IMR-90 (cell line): ENCODE results near the gene GNMT. TPM values are rescaled to one million over a fixed set of nuclear protein-coding genes. Genes with fewer than 3 reads are reported as not detected.

Source experiments
- ATAC-seq: fragments of 200-7000 bp; cut with Tn5 transposase; 2 replicates; pipeline ENCODE4 v1.9.1; 2020; ENCODE audit warnings: low read depth, mild to moderate bottlenecking, moderate library complexity
- BruUV-seq: library from RNA; stranded (reverse); fragments of 400-500 nt; replicated peaks from 2 replicates; lab custom pipeline; 2021; lab: Mats Ljungman, UMichigan
- CTCF ChIA-PET: fragments of 300-600 bp; formaldehyde crosslinking; extraction: SDS; loops from one replicate; lab custom pipeline; 2021; ENCODE audit warnings: antibody characterized with exemption; lab: Yijun Ruan, JAX
- POLR2A ChIA-PET: fragments of 300-600 bp; sonication (Branson Sonifier 250); formaldehyde crosslinking; loops from one replicate; lab custom pipeline; 2022; ENCODE audit warnings: antibody characterized with exemption; ENCODE audit not compliant: unreplicated experiment; lab: Charles Lee
- DNase-seq: peaks from one replicate; pipeline ENCODE4 v3.0.0; 2013
- H2AFZ ChIP-seq: replicated peaks from 2 replicates; pipeline ENCODE3; 2013; ENCODE audit warnings: low read length, mild to moderate bottlenecking; ENCODE audit not compliant: poor library complexity
- H2AK5ac ChIP-seq: 2 replicates; pipeline ENCODE4 v1.6.1; 2013; ENCODE audit warnings: low read depth, low read length, inconsistent platforms
- H2AK9ac ChIP-seq: replicated peaks from 2 replicates; pipeline ENCODE3; 2013; ENCODE audit warnings: mild to moderate bottlenecking, low read depth, low read length, moderate library complexity; ENCODE audit not compliant: poor library complexity
- H2BK120ac ChIP-seq: 2 replicates; pipeline ENCODE4 v1.6.1; 2013; ENCODE audit warnings: low read depth, low read length, inconsistent platforms
- H2BK15ac ChIP-seq: 3 replicates; pipeline ENCODE4 v1.6.1; 2013; ENCODE audit warnings: low read depth, low read length, inconsistent platforms
- H2BK20ac ChIP-seq: 2 replicates; pipeline ENCODE4 v1.6.1; 2013; ENCODE audit warnings: low read depth, mild to moderate bottlenecking, inconsistent platforms, low read length, moderate library complexity
- H2BK5ac ChIP-seq: 2 replicates; pipeline ENCODE4 v1.6.1; 2013; ENCODE audit warnings: mild to moderate bottlenecking, low read depth, low read length, inconsistent platforms; ENCODE audit not compliant: poor library complexity, severe bottlenecking
- H3K14ac ChIP-seq: replicated peaks from 2 replicates; pipeline ENCODE4 v1.6.1; 2013; ENCODE audit warnings: low read depth, low read length, inconsistent platforms
- H3K18ac ChIP-seq: 2 replicates; pipeline ENCODE4 v1.6.1; 2013; ENCODE audit warnings: low read depth, low read length, control low read depth
- H3K23ac ChIP-seq: 2 replicates; pipeline ENCODE4 v1.6.1; 2013; ENCODE audit warnings: low read depth, low read length, inconsistent platforms
- H3K27ac ChIP-seq: 2 replicates; pipeline ENCODE4 v1.5.1; 2013; ENCODE audit warnings: mild to moderate bottlenecking, control low read depth, low read length; ENCODE audit not compliant: insufficient read depth
- H3K27me3 ChIP-seq: 2 replicates; pipeline ENCODE4 v1.6.1; 2013; ENCODE audit warnings: low read length; ENCODE audit not compliant: control insufficient read depth, insufficient read depth
- H3K36me3 ChIP-seq: 2 replicates; pipeline ENCODE4 v1.6.1; 2013; ENCODE audit warnings: low read length, mixed read lengths; ENCODE audit not compliant: control insufficient read depth, insufficient read depth
- H3K4ac ChIP-seq: 2 replicates; pipeline ENCODE4 v1.6.1; 2013; ENCODE audit warnings: low read depth, low read length, inconsistent platforms
- H3K4me1 ChIP-seq: 2 replicates; pipeline ENCODE4 v1.6.1; 2013; ENCODE audit warnings: low read length, mixed read lengths; ENCODE audit not compliant: control insufficient read depth, insufficient read depth
- H3K4me2 ChIP-seq: 2 replicates; pipeline ENCODE4 v1.6.1; 2013; ENCODE audit warnings: low read depth, mild to moderate bottlenecking, control low read depth, low read length, moderate library complexity
- H3K4me3 ChIP-seq: 2 replicates; pipeline ENCODE4 v1.5.1; 2013; ENCODE audit warnings: low read depth, mild to moderate bottlenecking, control low read depth, low read length, moderate library complexity; ENCODE audit not compliant: insufficient read depth
- H3K56ac ChIP-seq: 2 replicates; pipeline ENCODE4 v1.6.1; 2013; ENCODE audit warnings: low read length, inconsistent platforms; ENCODE audit not compliant: insufficient read depth; ENCODE audit errors: extremely low read depth
- H3K79me1 ChIP-seq, 2 experiments: 2 replicates each; pipeline ENCODE4 v1.6.1; 2013; ENCODE audit warnings: low read length in 2 of 2, inconsistent platforms in 1 of 2, low read depth in 1 of 2
- H3K9ac ChIP-seq: 2 replicates; pipeline ENCODE4 v1.6.1; 2013; ENCODE audit warnings: low read depth, low read length, control low read depth
- H3K9me1 ChIP-seq: 2 replicates; pipeline ENCODE4 v1.6.1; 2013; ENCODE audit warnings: low read length, inconsistent platforms; ENCODE audit not compliant: insufficient read depth
- H3K9me3 ChIP-seq: 2 replicates; pipeline ENCODE4 v1.6.1; 2013; ENCODE audit warnings: low read length; ENCODE audit not compliant: control insufficient read depth, insufficient read depth
- H4K20me1 ChIP-seq: 2 replicates; pipeline ENCODE4 v1.6.1; 2013; ENCODE audit warnings: low read length, inconsistent platforms; ENCODE audit not compliant: insufficient read depth
- H4K5ac ChIP-seq: 2 replicates; pipeline ENCODE4 v1.6.1; 2013; ENCODE audit warnings: mild to moderate bottlenecking, low read depth, low read length, control low read depth
- H4K8ac ChIP-seq, 2 experiments: 2 replicates each; pipeline ENCODE4 v1.6.1; 2013; ENCODE audit warnings: low read depth in 2 of 2, low read length in 2 of 2, control low read depth in 1 of 2, inconsistent platforms in 1 of 2
- H4K91ac ChIP-seq: 2 replicates; pipeline ENCODE4 v1.6.1; 2013; ENCODE audit warnings: low read depth, low read length, inconsistent platforms; ENCODE audit not compliant: insufficient read depth
- FOS ChIP-seq: fragments of 150-350 bp; IDR thresholded peaks from 2 replicates; pipeline ENCODE4 v1.6.1; 2016; ENCODE audit warnings: low read depth, low read length
- MAFK ChIP-seq: IDR thresholded peaks from 2 replicates; pipeline ENCODE4 v1.6.1; 2012; ENCODE audit warnings: low read depth, low read length, improper control_type of control experiment
- MAZ ChIP-seq: IDR thresholded peaks from 2 replicates; pipeline ENCODE4 v1.6.1; 2012; ENCODE audit warnings: low read depth, mild to moderate bottlenecking, low read length, improper control_type of control experiment, moderate library complexity, borderline replicate concordance
- MXI1 ChIP-seq: IDR thresholded peaks from 2 replicates; pipeline ENCODE4 v1.6.1; 2012; ENCODE audit warnings: low read depth, mild to moderate bottlenecking, low read length, moderate library complexity, borderline replicate concordance
- POLR2A ChIP-seq: IDR thresholded peaks from 2 replicates; pipeline ENCODE4 v1.6.1; 2012; ENCODE audit warnings: mild to moderate bottlenecking, low read depth, low read length
- RAD21 ChIP-seq: IDR thresholded peaks from 2 replicates; pipeline ENCODE4 v1.6.1; 2012; ENCODE audit warnings: low read length, improper control_type of control experiment
- RCOR1 ChIP-seq: IDR thresholded peaks from 2 replicates; pipeline ENCODE4 v1.6.1; 2012; ENCODE audit warnings: mild to moderate bottlenecking, low read length, improper control_type of control experiment; ENCODE audit not compliant: insufficient replicate concordance
- SMC3 ChIP-seq: fragments of 150-350 bp; IDR thresholded peaks from 2 replicates; pipeline ENCODE4 v1.6.1; 2016; ENCODE audit warnings: low read depth, mild to moderate bottlenecking, antibody characterized with exemption, low read length, moderate library complexity
- WGBS, 2 experiments: methylation state at CpG; one replicate each; pipeline versions ENCODE4 v1.1.5 to v1.1.7; 2013; ENCODE audit warnings: missing lambda C conversion rate in 2 of 2; ENCODE audit not compliant: insufficient read length in 1 of 2; ENCODE audit errors: extremely low coverage in 2 of 2; 5-methylcytosine and 5-hydroxymethylcytosine counted together
- dilution Hi-C: fragments of 300-500 bp; cut with HindIII; formaldehyde crosslinking; loops from one replicate; pipeline ENCODE4 v1.14.3; 2018; ENCODE audit warnings: low sequenced_read_pairs; ENCODE audit not compliant: unreplicated experiment
- in situ Hi-C: fragments of 300-500 bp; cut with MboI; formaldehyde crosslinking; loops from 3 replicates; pipeline ENCODE4 v1.14.3; 2019; ENCODE audit warnings: low sequenced_read_pairs, inconsistent platforms, mixed read lengths
- intact Hi-C: fragments of 100-400 bp; cut with micrococcal nuclease; formaldehyde crosslinking; loops from 2 replicates; pipeline ENCODE4 v1.10.0; 2022
- polyA plus RNA-seq, 3 experiments: library from polyadenylated mRNA; depleted of rRNA; stranded (reverse); fragments of >200 nt; gene quantifications; 2 replicates each; pipeline ENCODE4 v1.2.3, GENCODE V29; 2012; ENCODE audit warnings: low replicate concordance in 1 of 3
- total RNA-seq: library from RNA; depleted of rRNA; stranded (reverse); fragments of >200 nt; gene quantifications from 2 replicates; pipeline ENCODE4 v1.2.3, GENCODE V29; 2012
- TF ChIP-seq, protein P1 (sequence below): fragments of 150-350 bp; IDR thresholded peaks from 2 replicates; pipeline ENCODE4 v1.6.1; 2016; ENCODE audit warnings: low read depth, mild to moderate bottlenecking, low read length, moderate library complexity, borderline replicate concordance
- TF ChIP-seq, protein P2 (sequence below): fragments of 150-350 bp; IDR thresholded peaks from 2 replicates; pipeline ENCODE4 v1.6.1; 2017; ENCODE audit warnings: mild to moderate bottlenecking, antibody characterized with exemption, low read length, low read depth

Gene GNMT
- total and polyA plus RNA-seq, 2 of the 4 experiments (the other 2 are of a cell fraction): 0.36 TPM; not detected in 1

DNA sequence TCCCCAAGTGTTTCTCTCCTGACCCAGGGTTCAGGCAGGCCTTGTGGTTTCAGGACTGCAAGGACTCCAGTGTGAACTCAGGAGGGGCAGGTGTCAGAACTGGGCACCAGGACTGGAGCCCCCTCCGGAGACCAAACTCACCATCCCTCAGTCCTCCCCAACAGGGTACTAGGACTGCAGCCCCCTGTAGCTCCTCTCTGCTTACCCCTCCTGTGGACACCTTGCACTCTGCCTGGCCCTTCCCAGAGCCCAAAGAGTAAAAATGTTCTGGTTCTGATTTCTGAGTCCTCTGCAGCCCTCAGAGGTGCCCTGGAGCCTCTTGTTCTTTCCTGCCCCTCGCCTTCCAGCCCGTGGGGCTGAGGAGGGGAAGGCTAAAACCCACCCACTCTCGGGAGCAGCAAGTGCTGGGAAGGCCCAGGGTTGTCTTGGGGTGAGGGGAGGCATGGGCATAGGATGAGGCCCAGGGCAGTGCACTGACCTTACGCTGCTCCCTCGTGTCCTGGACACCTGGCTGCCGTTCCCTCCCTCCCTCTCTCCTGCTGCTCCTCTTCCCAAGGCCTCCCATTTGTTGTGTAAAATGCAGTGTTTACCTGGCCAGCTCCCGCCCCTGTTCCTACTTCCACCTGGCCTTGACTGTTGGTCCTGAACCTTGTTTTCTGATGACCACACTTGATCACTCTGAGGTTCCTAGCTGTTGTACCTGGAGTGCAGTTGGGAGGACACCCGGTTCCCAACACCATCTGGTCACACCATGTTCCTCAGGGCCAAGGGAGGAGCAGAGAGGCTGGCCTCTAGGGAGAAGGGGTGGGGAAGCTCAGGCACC lies 21.4 kb upstream of the GNMT start:
- WGBS, 2 experiments: 60% methylated on average over 2 of the region's 9 CpGs; no CpG with 5 or more reads in 1 of the 2 experiments
- CTCF ChIA-PET: no interaction called here

More for the DNA sequence above, 21.4 kb upstream of the GNMT start:
- H4K8ac ChIP-seq: no peak overlapping the region
- H4K5ac ChIP-seq: no peak overlapping the region
- no peak overlapping the region for H2BK20ac ChIP-seq
- H3K56ac ChIP-seq: no peak overlapping the region
- no peaks in the 10 kb centered on the region for H3K27me3 ChIP-seq
- H3K79me1 ChIP-seq: peaks cover 18 to 30% of the 10 kb centered on the region in 2 experiments
- H4K91ac ChIP-seq: no peak overlapping the region
- no peak for TF ChIP-seq POLR2A
- TF ChIP-seq MAZ: no peak
- TF ChIP-seq FOS: no peak
- TF ChIP-seq MAFK: no peak
- no peak for TF ChIP-seq SMC3
- TF ChIP-seq, protein P1, sequence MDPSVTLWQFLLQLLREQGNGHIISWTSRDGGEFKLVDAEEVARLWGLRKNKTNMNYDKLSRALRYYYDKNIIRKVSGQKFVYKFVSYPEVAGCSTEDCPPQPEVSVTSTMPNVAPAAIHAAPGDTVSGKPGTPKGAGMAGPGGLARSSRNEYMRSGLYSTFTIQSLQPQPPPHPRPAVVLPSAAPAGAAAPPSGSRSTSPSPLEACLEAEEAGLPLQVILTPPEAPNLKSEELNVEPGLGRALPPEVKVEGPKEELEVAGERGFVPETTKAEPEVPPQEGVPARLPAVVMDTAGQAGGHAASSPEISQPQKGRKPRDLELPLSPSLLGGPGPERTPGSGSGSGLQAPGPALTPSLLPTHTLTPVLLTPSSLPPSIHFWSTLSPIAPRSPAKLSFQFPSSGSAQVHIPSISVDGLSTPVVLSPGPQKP: no peak
- TF ChIP-seq RCOR1: no peak
- TF ChIP-seq MXI1: no peak
- no peak for TF ChIP-seq RAD21
- TF ChIP-seq, protein P2, sequence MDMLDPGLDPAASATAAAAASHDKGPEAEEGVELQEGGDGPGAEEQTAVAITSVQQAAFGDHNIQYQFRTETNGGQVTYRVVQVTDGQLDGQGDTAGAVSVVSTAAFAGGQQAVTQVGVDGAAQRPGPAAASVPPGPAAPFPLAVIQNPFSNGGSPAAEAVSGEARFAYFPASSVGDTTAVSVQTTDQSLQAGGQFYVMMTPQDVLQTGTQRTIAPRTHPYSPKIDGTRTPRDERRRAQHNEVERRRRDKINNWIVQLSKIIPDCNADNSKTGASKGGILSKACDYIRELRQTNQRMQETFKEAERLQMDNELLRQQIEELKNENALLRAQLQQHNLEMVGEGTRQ: no peak
- H3K14ac ChIP-seq: no peak overlapping the region
- H3K4ac ChIP-seq: no peak overlapping the region
- BruUV-seq: no TSS peak
- H2AK9ac ChIP-seq: no peak overlapping the region
- no peak overlapping the region for H3K4me3 ChIP-seq
- no peak overlapping the region for H3K18ac ChIP-seq
- H3K9ac ChIP-seq: no peak overlapping the region
- no peaks in the 10 kb centered on the region; the same call in 1 of the 2 replicates for H4K20me1 ChIP-seq
- ATAC-seq (no peak), DNase-seq (no peak)
- no peak overlapping the region for H3K23ac ChIP-seq
- no peak overlapping the region for H2AK5ac ChIP-seq
- POLR2A ChIA-PET: no interaction called here
- no peak overlapping the region for H3K27ac ChIP-seq
- peaks cover 38% of the 10 kb centered on the region for H3K36me3 ChIP-seq
- H2AFZ ChIP-seq: no peak overlapping the region
- intact Hi-C loops: no loop called here
- in situ Hi-C loops: no loop called here
- H2BK15ac ChIP-seq: no peak overlapping the region
- no peak overlapping the region for H2BK5ac ChIP-seq
- H2BK120ac ChIP-seq: no peak overlapping the region
- no peaks in the 10 kb centered on the region for H3K9me3 ChIP-seq
- no peak overlapping the region for H3K4me2 ChIP-seq
- dilution Hi-C loops: no loop called here
- H3K4me1 ChIP-seq: no peaks in the 10 kb centered on the region
- H3K9me1 ChIP-seq: peaks cover 3% of the 10 kb centered on the region; the same call in 1 of the 2 replicates
